Measurements from ENCODE around the gene GLYATL3.

GRCh38 chr6:49535795-49536194, 36.1 kb downstream of the GLYATL3 start:
- TF ChIP-seq CTCF (conservative IDR thresholded peaks at IDR 0.05; ENCODE audit: low read depth, low read length) = no peak
- no peak for TF ChIP-seq EZH2 (IDR thresholded peaks at IDR 0.05; ENCODE audit: low read length, unreplicated experiment)
- no peak for TF ChIP-seq EZH2phosphoT487 (IDR thresholded peaks at IDR 0.05; ENCODE audit: borderline replicate concordance, low read length)

All from PC-3 (cell line).